HG02840 (cell line): ENCODE data around the gene AEN.

Source experiments
- ATAC-seq: cut with Tn5 transposase; IDR thresholded peaks from one replicate; pipeline ENCODE4 v1.9.1; 2021; ENCODE audit warnings: mild to moderate bottlenecking, moderate library complexity, moderate number of reproducible peaks; ENCODE audit not compliant: unreplicated experiment, low FRiP score

AEN gene

DNA sequence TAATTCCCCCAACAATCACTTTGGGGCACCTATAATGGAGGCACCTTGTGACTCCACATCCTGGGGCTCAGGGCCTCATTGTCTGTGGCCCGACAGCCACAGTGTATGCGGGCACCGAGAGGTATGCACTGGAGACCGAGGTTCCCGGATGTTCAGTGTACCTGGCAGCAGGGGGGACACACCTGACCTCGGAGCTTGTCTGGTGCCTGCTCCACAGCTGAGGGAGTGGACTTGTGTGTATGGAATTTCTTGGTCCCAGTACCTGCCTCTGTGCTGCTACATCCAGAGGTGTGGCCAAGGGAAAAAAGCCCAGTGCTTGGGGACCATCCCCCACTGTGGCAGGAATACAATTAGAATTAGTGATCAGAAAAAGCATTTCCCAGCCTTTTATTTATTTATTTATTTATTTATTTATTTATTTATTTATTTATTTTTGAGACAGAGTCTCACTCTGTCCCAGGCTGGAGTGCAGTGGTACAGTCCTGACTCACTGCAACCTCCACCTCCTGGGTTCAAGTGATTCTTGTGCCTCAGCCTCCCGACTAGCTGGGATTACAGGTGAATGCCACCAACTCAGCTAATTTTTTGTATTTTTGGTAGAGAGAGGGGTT lies 8.8 kb upstream of the AEN start:
- ATAC-seq: no peak

DNA sequence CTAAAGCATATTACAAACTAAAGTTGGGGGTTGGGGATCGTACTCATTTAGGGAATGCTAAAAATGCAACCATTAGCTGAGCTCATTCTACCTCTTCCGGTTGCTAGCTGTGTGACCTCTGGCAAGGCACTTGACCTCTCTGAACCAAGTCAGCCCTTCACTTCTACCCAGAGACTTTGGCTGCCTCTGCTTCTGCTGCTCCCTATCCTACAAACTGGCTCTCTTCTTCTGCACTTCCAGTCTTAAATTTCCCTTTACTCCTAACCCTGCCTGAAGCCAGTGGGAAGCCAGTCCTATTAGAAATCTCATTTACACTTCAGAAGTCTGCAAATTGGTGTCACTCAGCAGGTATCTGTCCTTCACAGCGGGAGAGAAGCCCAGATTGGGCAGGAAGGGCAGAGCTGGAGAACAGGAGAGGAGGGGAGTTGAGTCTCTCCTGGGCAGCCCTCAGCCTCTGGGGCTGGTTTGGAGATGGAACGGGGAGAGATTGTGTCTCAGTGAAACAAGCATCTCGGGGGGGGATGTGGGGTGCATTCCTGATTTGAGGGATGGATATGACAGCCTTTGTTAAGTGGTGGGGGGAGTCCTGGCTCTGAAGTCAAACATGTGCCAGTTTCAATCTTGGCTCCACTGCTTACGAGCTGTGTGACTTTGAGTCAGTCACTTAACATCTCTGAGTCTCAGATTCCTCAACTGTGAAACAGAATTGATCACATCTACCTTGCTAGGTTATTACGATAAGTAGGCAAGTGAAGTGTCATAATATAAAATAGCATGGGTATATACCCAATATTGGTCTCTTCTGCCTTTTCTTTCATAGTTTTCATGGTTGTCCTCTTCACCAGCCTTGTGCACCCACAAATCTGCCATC lies 7.8 kb upstream of the AEN start:
- no peak for ATAC-seq

DNA sequence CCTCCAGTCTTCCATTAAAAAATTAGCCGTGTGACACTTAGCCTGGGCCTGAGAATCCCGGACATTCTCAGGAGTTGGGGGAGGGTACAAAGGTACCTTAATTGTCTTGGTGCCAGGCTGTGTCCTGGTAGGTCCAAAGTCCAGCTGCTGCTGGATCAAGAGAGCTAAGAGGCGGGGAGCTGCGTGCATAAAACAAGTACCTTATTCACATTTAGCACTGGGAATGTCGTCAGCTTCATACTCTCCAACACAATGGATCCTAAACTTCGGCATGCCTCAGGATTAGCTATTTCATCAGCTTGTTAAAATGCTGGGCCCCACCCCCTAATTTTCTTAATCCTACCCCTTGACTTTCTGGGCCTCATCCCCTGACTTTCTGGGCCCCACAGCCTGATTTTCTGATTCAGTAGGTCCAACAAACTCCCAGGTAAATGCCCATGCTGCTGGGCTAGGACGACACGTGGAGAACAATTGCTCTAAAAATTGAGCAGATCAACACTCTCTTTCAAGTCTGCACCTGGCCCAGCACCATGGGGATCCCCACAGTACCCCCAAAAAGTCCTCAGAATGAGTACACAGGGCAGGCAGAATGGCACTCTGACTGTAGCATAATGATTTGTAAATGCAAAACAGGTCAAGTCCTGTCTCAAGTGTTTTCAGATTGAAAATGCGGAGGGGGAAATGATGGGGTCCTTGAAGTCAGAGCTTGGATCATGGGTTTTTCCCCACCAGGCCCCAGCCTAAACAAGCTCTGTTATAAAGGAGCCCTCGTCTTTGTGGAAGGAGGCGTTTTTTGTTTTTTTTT lies 5.6 kb upstream of the AEN start:
- peak; percentile 55 for ATAC-seq

DNA sequence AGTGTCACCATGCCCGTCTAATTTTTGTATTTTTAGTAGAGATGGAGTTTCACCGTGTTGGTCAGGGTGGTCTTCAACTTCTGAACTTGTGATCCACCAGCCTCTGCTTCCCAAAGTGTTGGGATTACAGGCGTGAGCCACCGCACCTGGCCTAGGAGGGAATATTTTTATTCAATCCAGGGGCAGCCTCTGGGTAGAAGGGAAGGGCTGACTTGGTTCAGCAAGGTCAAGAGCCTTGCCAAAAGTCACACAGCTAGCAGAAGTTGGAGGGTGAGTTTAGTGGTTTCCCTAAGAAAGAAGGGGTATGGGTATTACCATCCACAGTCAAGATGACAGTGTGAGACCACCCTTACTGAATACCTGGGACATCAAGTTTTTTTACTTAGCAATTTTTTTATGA lies 4.9 kb upstream of the AEN start:
- no peak for ATAC-seq

DNA sequence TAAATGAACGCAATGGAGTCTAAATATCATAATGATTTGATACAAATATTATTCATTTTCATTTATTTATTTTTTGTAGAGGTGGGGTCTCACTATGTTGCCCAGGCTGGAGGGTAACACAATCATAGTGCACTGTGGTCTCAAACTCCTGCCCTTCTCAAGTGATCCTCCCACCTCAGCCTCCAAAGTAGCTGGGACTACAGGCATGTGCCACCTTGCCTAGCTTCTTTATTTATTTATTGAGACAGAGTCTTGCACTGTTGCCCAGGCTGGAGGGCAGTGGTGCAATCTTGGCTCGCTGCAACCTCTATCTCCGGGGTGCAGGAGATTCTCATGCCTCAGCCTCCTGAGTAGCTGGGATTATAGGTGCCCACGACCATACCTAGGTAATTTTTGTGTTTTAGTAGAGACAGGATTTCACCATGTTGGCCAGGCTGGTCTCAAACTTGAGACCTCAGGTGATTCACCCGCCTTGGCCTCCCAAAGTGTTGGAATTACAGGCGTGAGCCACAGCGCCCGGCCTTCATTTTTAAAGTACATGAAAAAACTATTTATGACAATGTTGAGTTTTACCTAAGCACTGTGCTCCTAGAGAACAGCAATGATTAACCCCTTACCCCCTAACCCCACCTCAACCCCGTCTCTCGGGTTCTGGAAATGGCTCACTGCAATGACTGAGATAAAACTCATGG lies 4.0 kb upstream of the AEN start:
- no peak for ATAC-seq

DNA sequence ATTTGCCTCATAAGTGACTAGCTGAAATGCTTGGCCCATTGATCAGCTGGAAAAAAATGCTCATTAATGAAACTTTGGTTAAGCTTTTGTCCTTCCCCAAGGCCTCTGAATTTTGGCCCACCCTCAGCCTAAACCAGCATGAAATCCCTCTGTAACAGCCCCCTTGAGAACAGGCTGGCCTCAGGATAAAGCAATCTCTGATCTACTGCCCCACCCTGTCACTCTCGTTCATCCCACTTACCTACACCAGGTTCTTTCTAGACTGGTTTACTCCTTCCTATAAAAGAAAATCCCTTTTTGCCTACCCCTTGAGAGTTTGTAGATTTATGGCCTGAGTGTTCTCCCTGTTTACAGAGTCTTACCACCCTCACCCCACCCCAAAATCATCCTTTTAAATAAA lies 3.4 kb upstream of the AEN start:
- ATAC-seq: no peak

DNA sequence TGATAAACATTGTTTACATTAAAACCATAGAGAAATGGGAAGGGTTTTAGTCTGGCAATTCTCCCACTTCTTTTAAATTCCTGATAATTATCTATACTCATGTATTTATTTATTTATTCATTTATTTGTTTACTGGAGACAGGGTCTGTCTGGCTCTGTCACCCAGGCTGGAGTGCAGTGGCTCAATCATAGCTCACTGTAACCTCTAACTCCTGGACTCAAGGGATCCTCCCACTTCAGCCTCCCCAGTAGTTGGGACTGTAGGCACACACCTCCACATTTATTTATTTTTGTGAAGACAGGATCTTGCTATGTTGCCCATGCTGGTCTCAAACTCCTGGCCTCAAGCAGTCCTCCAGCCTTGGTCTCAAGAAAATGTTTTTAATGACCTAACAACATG lies 2.5 kb upstream of the AEN start:
- no peak for ATAC-seq

DNA sequence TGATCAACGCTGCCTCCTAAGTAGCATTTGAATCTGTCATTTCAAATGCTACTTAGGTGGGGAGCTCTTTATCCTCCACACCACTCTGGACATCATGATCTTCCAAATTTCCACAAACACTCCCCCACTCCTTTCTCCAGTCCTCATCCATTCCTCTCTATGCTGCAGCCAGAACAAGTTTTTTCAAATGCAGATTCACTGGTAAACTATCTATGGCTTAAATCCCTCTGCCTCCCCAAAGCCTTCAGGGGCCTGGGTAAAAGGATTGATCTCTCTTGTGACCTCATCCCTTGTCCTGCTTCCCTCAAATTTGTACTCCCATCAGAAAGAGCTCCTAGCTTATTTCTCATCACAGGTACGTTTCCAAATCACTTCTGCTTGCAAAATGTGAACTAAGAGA lies 1.3 kb upstream of the AEN start:
- ATAC-seq: no peak

DNA sequence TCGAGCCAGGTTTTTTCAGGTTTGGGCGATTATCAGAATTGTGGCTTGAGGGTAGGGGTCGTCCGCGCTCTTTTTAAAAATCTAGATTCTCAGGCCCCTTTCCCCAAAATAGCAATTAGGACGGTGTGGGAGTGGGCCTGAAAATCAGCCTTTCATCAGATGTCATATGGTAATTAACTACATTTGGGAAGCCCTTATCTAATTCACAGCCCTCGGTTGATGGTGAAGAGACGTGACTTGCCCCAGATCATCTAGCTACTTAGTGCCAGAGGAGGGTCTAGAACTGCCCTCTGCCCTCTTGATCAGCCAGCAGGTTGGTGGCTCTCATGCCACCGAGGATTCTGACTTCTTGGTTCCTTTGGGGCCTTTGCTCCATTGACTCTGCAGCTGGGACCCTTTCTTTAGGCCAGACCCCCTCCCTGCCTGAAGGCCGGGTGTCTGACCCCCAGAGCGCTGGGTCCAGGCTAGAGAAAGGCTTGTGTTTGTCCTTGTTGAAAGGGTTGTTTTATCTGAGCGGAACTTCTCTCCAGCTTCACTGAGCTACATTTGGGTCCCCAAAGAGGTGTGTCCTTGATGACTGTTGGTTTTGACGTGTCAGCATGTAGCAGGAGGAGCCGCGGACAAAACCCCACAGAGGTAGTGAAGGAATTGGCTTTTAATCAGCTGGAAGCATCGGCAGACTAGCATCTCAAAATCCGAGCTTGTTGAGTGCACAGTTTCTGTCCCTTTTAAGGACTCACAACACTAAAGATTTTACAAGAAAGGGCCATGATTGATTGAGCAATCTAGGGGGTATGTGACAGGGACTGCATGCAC lies 857 bp downstream of the AEN start:
- ATAC-seq: no peak

DNA sequence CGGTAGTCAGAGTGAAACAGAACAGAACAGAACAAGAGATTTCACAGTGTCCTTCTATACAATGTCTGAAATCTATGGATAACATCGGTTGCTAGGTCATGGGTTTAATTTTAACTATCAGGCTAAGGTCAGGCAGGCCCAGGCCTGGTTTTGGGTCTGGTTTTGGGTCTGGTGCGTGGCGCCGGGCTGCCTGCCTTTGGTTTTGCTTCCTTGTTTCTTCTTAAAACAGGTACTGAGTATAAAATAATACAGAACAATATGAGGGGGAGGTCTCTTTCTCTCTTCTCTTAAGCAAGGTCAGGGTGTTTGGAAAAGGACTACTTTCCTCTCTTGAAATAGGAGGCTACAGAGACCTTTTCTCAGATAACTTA lies 1.4 kb downstream of the AEN start:
- no peak for ATAC-seq

DNA sequence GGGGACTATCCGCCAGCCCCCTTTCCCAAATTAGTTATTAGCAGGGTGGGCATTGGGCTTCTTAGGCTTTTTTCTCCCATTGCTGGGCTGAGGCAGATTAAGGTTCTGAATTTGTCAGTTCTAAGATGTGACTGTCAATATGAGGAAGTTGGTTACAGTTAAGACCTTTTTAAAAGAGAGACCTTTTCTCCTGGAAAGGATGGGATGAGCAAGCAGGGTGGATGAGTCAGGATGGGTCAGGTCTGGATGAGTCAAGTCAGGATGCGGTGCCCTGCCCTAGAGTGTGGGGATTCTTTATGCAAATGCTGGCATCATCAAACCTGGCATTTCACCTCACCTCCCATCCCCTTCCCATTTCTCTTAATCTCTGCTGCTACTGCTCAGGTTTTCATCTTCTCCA lies 1.9 kb downstream of the AEN start:
- no peak for ATAC-seq

DNA sequence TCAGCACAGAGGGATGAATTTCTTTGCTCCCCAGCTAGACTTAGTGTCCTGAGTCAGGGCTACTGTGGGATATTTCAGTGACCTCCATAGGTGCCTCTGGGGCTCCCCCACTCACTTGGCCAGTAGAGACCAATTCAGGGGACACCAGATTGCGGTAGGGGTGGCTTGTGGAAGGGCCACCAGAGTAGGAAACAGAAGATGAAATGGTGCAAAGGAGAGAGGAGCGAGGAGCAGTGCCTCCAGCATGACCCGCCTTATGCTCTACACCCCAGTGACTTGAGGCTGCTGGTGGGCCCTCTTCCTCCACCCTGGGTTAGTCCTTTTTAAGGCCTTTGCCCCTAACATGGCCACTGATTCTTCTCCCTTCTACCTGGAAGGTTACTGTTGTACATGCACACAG lies 2.5 kb downstream of the AEN start:
- no peak for ATAC-seq

DNA sequence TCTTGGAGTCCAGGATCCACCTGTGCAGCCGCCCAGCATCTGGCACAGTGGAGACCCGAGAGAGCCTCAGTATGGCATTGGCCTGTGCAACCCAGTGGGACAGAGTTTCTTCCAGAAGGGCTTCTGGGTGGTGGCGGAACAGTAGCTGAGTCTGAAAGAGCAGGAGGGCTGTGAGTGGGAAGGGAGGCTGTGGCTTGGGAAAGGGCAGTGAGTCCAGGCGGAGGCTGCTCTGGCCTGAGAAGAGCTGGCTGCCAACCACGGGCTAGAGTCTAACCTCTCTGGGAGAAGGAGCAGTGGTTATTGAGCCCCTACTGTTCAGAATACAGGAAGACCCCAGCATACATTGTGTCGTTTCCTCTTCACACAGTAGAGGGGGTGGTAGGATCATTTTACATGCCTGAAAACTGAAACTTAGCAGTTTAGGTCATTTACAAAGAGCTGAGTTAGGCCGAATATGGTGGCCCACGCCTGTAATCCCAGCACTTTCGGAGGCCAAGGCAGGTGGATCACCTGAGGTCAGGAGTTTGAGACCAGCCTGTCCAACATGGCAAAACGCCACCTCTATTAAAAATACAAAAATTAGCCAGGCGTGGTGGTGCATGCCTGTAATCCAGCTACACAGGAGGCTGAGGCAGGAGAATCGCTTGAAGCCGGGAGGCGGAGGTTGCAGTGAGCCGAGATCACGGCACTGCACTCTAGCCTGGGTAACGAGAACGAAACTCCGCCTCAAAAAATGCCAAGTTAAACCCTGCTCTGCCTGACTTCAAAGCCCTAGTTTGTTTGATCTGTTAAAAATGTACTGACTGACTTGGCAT lies 3.2 kb downstream of the AEN start:
- no peak for ATAC-seq

DNA sequence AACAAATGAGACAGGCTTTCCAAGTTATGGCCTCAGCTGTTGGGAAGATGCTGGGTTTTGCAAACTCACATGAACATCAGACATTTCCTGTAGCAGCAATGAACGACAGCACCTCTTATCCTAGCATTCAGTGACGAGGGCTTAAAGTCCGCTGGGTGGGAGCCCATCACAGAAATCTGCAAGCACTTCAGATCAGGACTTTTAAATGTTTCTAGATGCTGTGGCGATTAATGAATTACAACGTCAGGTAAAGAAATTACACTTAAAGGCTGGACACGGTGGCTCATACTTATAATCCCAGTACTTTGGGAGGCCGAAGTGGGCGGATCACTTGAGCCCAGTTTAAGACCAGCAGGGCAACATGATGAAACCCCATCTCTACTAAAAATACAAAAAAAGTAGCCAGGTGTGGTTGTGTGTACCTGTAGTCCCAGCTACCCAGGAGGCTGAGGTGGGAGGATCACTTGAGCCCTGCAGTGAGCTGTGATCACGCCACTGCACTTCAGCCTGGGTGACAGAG lies 3.9 kb downstream of the AEN start:
- ATAC-seq: no peak

DNA sequence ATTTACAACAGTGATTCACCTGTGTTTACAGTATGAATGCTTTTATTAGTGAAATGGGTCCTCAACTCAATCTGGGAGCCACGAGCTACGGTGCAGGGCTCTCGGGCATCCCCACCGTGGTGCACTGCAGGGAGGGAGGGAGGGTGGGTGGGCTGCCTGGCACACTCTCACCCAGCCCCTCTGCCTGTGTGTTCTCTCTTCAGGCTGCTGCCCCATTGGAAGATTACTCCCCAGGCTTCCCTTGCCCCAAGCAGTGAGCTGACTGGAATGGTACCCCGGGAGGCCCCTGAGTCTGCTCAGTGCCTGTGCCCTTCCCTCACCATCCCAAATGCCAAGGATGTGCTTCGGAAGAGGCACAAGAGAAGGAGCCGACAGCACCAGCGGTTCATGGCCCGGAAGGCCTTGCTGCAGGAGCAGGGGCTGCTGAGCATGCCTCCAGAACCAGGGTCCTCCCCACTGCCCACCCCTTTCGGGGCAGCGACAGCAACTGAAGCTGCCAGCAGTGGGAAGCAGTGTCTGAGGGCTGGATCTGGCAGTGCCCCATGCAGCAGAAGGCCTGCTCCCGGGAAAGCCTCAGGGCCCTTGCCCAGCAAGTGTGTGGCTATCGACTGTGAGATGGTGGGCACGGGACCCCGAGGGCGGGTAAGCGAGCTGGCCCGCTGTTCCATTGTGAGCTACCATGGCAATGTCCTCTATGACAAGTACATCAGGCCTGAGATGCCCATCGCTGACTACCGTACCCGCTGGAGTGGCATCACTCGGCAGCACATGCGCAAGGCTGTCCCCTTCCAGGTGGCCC lies 5.0 kb downstream of the AEN start:
- ATAC-seq: no peak

DNA sequence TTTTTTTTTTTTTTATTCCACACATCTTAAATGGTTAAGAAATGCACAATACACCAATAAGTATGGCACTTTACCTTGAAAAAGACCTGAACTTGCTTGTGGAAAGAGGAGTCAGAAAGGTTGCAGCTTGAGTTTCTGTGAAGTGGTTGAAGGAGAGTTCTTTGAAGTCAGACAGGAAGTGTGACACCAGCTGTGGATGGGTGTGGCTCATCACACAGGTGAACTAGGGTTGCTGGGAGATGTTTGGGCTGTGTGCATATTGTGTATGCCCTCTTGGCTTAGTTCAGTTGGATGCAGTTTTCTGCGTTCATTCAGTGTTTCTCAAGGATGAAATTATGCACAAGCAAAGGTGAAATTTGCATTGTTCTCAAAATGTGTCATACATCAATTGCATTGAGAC lies 6.3 kb downstream of the AEN start:
- no peak for ATAC-seq

DNA sequence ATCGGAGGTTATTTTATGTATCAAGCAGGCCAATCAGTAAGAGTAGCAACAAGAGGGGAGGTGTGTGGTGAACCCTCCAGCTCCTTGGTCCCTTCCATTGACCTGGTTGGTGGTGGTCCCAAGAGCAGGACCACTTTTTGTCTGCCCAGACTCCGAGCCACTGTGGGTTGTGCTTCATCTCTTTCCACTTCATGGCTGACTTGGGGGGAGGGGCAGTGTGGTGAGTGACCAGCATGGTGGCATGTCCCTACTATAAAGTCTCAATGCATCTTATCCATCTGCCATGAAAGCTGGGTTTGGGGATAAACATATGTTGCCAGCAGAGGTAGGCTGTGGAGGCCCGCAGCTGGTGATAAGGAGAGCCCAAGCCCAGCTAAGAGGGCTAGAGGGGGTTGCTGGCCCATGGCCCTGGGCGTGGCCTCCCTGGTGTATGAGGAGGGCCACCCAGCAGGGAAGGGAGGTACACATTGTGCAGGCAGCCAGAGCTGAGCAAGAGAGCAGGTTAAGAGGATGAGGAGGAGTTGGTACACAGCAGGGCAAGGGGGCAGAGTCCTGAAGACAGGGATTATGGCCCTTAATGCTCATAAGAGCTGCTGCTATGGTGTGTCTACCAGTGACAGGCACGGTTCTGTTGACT lies 7.0 kb downstream of the AEN start:
- ATAC-seq: no peak

DNA sequence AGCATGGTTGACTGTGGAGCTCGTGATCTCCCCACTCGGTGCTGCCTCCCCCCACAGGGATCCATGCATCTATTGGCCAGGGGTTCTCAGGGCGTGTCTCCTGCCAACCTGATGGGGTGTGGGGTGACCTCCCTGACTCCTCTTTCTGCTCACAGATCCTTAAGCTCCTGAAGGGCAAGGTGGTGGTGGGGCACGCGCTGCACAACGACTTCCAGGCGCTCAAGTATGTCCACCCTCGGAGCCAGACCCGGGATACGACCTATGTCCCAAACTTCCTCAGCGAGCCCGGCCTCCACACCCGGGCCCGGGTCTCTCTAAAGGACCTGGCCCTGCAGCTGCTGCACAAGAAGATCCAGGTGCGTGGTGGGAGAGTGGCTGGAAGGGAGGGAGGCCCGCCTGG lies 7.9 kb downstream of the AEN start:
- no peak for ATAC-seq
